Activated CD4-positive, alpha-beta T cell treated with anti-CD3 and anti-CD28 coated beads, Interleukin-2, amount 10 ng/mL, durations not matched to agents 24 days and 14 days (primary cell): Measurements from ENCODE around the gene PRG2. TPM values are rescaled to one million over a fixed set of nuclear protein-coding genes. Genes with fewer than 3 reads are reported as not detected.

Experiments used
- DNase-seq: peaks from one replicate; pipeline ENCODE4 v3.0.0; 2022
- H3K27ac Mint-ChIP-seq: one replicate; pipeline ENCODE4 v1.8.0; 2022; ENCODE audit warnings: mild to moderate bottlenecking, mixed read lengths
- H3K27me3 Mint-ChIP-seq: one replicate; pipeline ENCODE4 v1.8.0; 2022; ENCODE audit warnings: mixed read lengths
- H3K36me3 Mint-ChIP-seq: one replicate; pipeline ENCODE4 v1.8.0; 2022; ENCODE audit warnings: low read depth, mild to moderate bottlenecking, mixed read lengths
- H3K4me1 Mint-ChIP-seq: one replicate; pipeline ENCODE4 v1.8.0; 2021; ENCODE audit warnings: mixed read lengths
- H3K4me3 Mint-ChIP-seq: one replicate; pipeline ENCODE4 v1.8.0; 2022; ENCODE audit warnings: mild to moderate bottlenecking, moderate library complexity, mixed read lengths
- H3K9me3 Mint-ChIP-seq: one replicate; pipeline ENCODE4 v1.8.0; 2021; ENCODE audit warnings: mixed read lengths
- intact Hi-C: fragments of 100-400 bp; cut with micrococcal nuclease; formaldehyde crosslinking; loops from one replicate; pipeline ENCODE4 v1.15.1; 2023
- total RNA-seq: library from RNA; stranded (reverse); gene quantifications from 2 replicates; pipeline ENCODE4 v1.2.3, GENCODE V29; 2022

Gene PRG2
- total RNA-seq, 1 donor from 2014 or later, result 0.35 TPM

- Mint-ChIP-seq H3K27ac (peak overlapping the region; percentile 95), H3K4me3 (peak overlapping the region; percentile 96), H3K36me3 (peaks cover 54% of the 10 kb centered on the region), H3K4me1 (peaks cover 45% of the 10 kb centered on the region), H3K9me3 (no peaks in the 10 kb centered on the region), H3K27me3 (peaks cover 9% of the 10 kb centered on the region)
- DNase-seq, result no peak
- intact Hi-C loops, result loop anchor here (2.0 to 10.0 kb wide), 2 partner anchors 1098 to 1148 kb away; partner anchors contain the start of gene LPXN
These were observed 36.0 kb upstream of the PRG2 start for GRCh38 chr11:57426439-57426928.

GRCh38 chr11:57425565-57426438, 35.4 kb upstream of the PRG2 start:
- peaks cover 61% of the 10 kb centered on the region for H3K36me3 Mint-ChIP-seq
- peak; percentile 61 for DNase-seq

GRCh38 chr11:57424792-57425564, 34.5 kb upstream of the PRG2 start:
- Mint-ChIP-seq H3K4me3 (peak overlapping the region; percentile 96), H3K27me3 (peaks cover 9% of the 10 kb centered on the region), H3K36me3 (peaks cover 69% of the 10 kb centered on the region), H3K4me1 (peaks cover 50% of the 10 kb centered on the region), H3K9me3 (no peaks in the 10 kb centered on the region), H3K27ac (peak overlapping the region; percentile 95)
- intact Hi-C loops, result loop anchor here (1.0 to 10.0 kb wide), 7 partner anchors 19 to 1100 kb away; partner anchors contain the start of genes SSRP1, TIMM10 and UBE2L6
- DNase-seq, result peak; percentile 91

More at GRCh38 chr11:57425565-57426438, 35.4 kb upstream of the PRG2 start:
- intact Hi-C loops, result loop anchor here (1.0 to 10.0 kb wide), 7 partner anchors 20 to 1149 kb away; partner anchors contain the start of genes LPXN, SSRP1, TIMM10 and UBE2L6
- Mint-ChIP-seq H3K9me3 (no peaks in the 10 kb centered on the region), H3K27ac (peak overlapping the region; percentile 95), H3K4me1 (peaks cover 45% of the 10 kb centered on the region), H3K4me3 (peak overlapping the region; percentile 96), H3K27me3 (peaks cover 9% of the 10 kb centered on the region)

GRCh38 chr11:57424137-57424791, 33.8 kb upstream of the PRG2 start:
- intact Hi-C loops, result loop anchor here (1.0 to 10.0 kb wide), 4 partner anchors 35 to 1101 kb away; partner anchors contain the start of gene SSRP1
- peaks cover 51% of the 10 kb centered on the region for H3K4me1 Mint-ChIP-seq
- peak overlapping the region; percentile 95 for H3K27ac Mint-ChIP-seq
- DNase-seq, result no peak
- peaks cover 75% of the 10 kb centered on the region for H3K36me3 Mint-ChIP-seq
- H3K27me3 Mint-ChIP-seq, result peaks cover 7% of the 10 kb centered on the region
- H3K4me3 Mint-ChIP-seq, result peak overlapping the region; percentile 96
- no peaks in the 10 kb centered on the region for H3K9me3 Mint-ChIP-seq

- Mint-ChIP-seq H3K36me3 (peaks cover 85% of the 10 kb centered on the region), H3K4me3 (peak overlapping the region; percentile 96), H3K9me3 (no peaks in the 10 kb centered on the region), H3K27me3 (no peaks in the 10 kb centered on the region), H3K4me1 (peaks cover 53% of the 10 kb centered on the region), H3K27ac (peak overlapping the region; percentile 79)
- DNase-seq, result no peak
- intact Hi-C loops, result loop anchor here (10.0 kb wide), 1 partner anchor 1102 kb away; no protein-coding TSS in a partner anchor
These were observed 32.2 kb upstream of the PRG2 start for GRCh38 chr11:57422669-57423068.

GRCh38 chr11:57421805-57422204, 31.4 kb upstream of the PRG2 start:
- Mint-ChIP-seq H3K4me1 (peaks cover 50% of the 10 kb centered on the region), H3K36me3 (peaks cover 89% of the 10 kb centered on the region), H3K4me3 (no peak overlapping the region), H3K27ac (no peak overlapping the region), H3K27me3 (no peaks in the 10 kb centered on the region), H3K9me3 (no peaks in the 10 kb centered on the region)
- intact Hi-C loops, result loop anchor here (10.0 kb wide), 1 partner anchor 1103 kb away; no protein-coding TSS in a partner anchor
- DNase-seq, result no peak

- DNase-seq, result no peak
- intact Hi-C loops, result loop anchor here (10.0 kb wide), 1 partner anchor 1104 kb away; no protein-coding TSS in a partner anchor
- Mint-ChIP-seq H3K27ac (no peak overlapping the region), H3K9me3 (no peaks in the 10 kb centered on the region), H3K36me3 (peaks cover 88% of the 10 kb centered on the region), H3K4me3 (no peak overlapping the region), H3K4me1 (peaks cover 46% of the 10 kb centered on the region), H3K27me3 (no peaks in the 10 kb centered on the region)
These were observed 30.6 kb upstream of the PRG2 start for GRCh38 chr11:57421066-57421465.

GRCh38 chr11:57419146-57419545, 28.7 kb upstream of the PRG2 start:
- Mint-ChIP-seq H3K27me3 (no peaks in the 10 kb centered on the region), H3K9me3 (no peaks in the 10 kb centered on the region), H3K27ac (no peak overlapping the region), H3K36me3 (peaks cover 85% of the 10 kb centered on the region), H3K4me3 (no peak overlapping the region), H3K4me1 (peaks cover 38% of the 10 kb centered on the region)
- no peak for DNase-seq
- intact Hi-C loops, result no loop called here

GRCh38 chr11:57418131-57418530, 27.7 kb upstream of the PRG2 start:
- Mint-ChIP-seq H3K27ac (no peak overlapping the region), H3K4me1 (peaks cover 42% of the 10 kb centered on the region), H3K36me3 (peaks cover 86% of the 10 kb centered on the region), H3K27me3 (no peaks in the 10 kb centered on the region), H3K4me3 (no peak overlapping the region), H3K9me3 (no peaks in the 10 kb centered on the region)
- intact Hi-C loops, result no loop called here
- DNase-seq, result no peak

GRCh38 chr11:57417056-57417455, 26.6 kb upstream of the PRG2 start:
- no peak overlapping the region for H3K4me3 Mint-ChIP-seq
- H3K36me3 Mint-ChIP-seq, result peaks cover 83% of the 10 kb centered on the region
- H3K27me3 Mint-ChIP-seq, result no peaks in the 10 kb centered on the region
- no peak for DNase-seq
- H3K27ac Mint-ChIP-seq, result no peak overlapping the region
- intact Hi-C loops, result no loop called here
- no peaks in the 10 kb centered on the region for H3K9me3 Mint-ChIP-seq
- peaks cover 31% of the 10 kb centered on the region for H3K4me1 Mint-ChIP-seq

GRCh38 chr11:57416436-57416835, 26.0 kb upstream of the PRG2 start:
- no peak overlapping the region for H3K4me3 Mint-ChIP-seq
- intact Hi-C loops, result no loop called here
- H3K27me3 Mint-ChIP-seq, result no peaks in the 10 kb centered on the region
- H3K4me1 Mint-ChIP-seq, result peaks cover 29% of the 10 kb centered on the region
- no peaks in the 10 kb centered on the region for H3K9me3 Mint-ChIP-seq
- no peak for DNase-seq
- peaks cover 81% of the 10 kb centered on the region for H3K36me3 Mint-ChIP-seq
- H3K27ac Mint-ChIP-seq, result no peak overlapping the region

GRCh38 chr11:57414612-57415212, 24.3 kb upstream of the PRG2 start:
- Mint-ChIP-seq H3K4me3 (no peak overlapping the region), H3K27ac (no peak overlapping the region), H3K4me1 (peaks cover 30% of the 10 kb centered on the region), H3K9me3 (no peaks in the 10 kb centered on the region), H3K27me3 (no peaks in the 10 kb centered on the region), H3K36me3 (peaks cover 77% of the 10 kb centered on the region)
- intact Hi-C loops, result no loop called here
- no peak for DNase-seq

GRCh38 chr11:57413681-57414080, 23.2 kb upstream of the PRG2 start:
- Mint-ChIP-seq H3K27me3 (no peaks in the 10 kb centered on the region), H3K9me3 (no peaks in the 10 kb centered on the region), H3K4me1 (peaks cover 31% of the 10 kb centered on the region)

More at GRCh38 chr11:57413681-57414080, 23.2 kb upstream of the PRG2 start:
- Mint-ChIP-seq H3K27ac (peak overlapping the region; percentile 16), H3K4me3 (no peak overlapping the region), H3K36me3 (peaks cover 78% of the 10 kb centered on the region)
- no peak for DNase-seq
- intact Hi-C loops, result no loop called here
